Upper lobe of left lung (tissue), 6 donors: ENCODE data around the gene ENPP5. TPM values are rescaled to one million over a fixed set of nuclear protein-coding genes. Genes with fewer than 3 reads are reported as not detected.
A peak's percentile ranks its signal among the peaks of the same experiment; 100 is the strongest.
"Not testable (repeated sequence)": the region's sequence is repeated elsewhere in the genome, so short reads cannot be mapped to it uniquely, and the experiment has no call there.

Source experiments
- ATAC-seq, 2 donors: fragments of 200-7000 bp; cut with Tn5 transposase; one replicate each; pipeline ENCODE4 v1.9.1; 2022; ENCODE audit warnings: mild to moderate bottlenecking in 2 of 2, moderate library complexity in 2 of 2; ENCODE audit not compliant: low FRiP score in 2 of 2
- DNase-seq, 2 donors: peaks; one replicate each; pipeline ENCODE4 v3.0.0-alpha.2; 2019 to 2020
- H3K27ac ChIP-seq, 4 donors: fragments of 200-600 bp; sonication (generic); one replicate each; pipeline ENCODE4 v1.5.1; 2016 to 2019
- H3K27me3 ChIP-seq, 4 donors: fragments of 200-600 bp; sonication (generic); one replicate each; pipeline ENCODE4 v1.5.1; 2017 to 2019
- H3K36me3 ChIP-seq, 4 donors: fragments of 200-600 bp; sonication (generic); one replicate each; pipeline ENCODE4 v1.5.1; 2016 to 2019
- H3K4me1 ChIP-seq, 4 donors: fragments of 200-600 bp; sonication (generic); one replicate each; pipeline ENCODE4 v1.5.1; 2018 to 2019
- H3K4me3 ChIP-seq, 4 donors: fragments of 200-600 bp; sonication (generic); one replicate each; pipeline ENCODE4 v1.5.1; 2017 to 2019; ENCODE audit warnings: mild to moderate bottlenecking in 2 of 4, moderate library complexity in 1 of 4
- H3K9me3 ChIP-seq, 4 donors: fragments of 200-600 bp; sonication (generic); one replicate each; pipeline ENCODE4 v1.5.1; 2018 to 2019
- CTCF ChIP-seq, 6 experiments: fragments of 450-650 bp in 4 of 6; fragments of 200-600 bp in 2 of 6; sonication (generic) in 2 of 6; IDR thresholded peaks; one replicate each; pipeline ENCODE4 v1.5.1; 2016 to 2019; ENCODE audit warnings: antibody characterized with exemption in 6 of 6
- EP300 ChIP-seq, 4 donors: sonication (generic); formaldehyde crosslinking; IDR thresholded peaks; one replicate each; pipeline ENCODE4 v1.5.1; 2017; ENCODE audit warnings: antibody characterized with exemption in 4 of 4, control low read depth in 2 of 4
- POLR2A ChIP-seq, 4 donors: fragments of 450-650 bp; IDR thresholded peaks; one replicate each; pipeline ENCODE4 v1.5.1; 2016 to 2017; ENCODE audit warnings: antibody characterized with exemption in 4 of 4, mild to moderate bottlenecking in 2 of 4
- POLR2AphosphoS5 ChIP-seq, 2 donors: sonication (generic); formaldehyde crosslinking; IDR thresholded peaks; one replicate each; pipeline ENCODE4 v1.5.1; 2017; ENCODE audit warnings: antibody characterized with exemption in 2 of 2
- WGBS, 2 donors: methylation state at CpG; one replicate each; pipeline ENCODE4 v1.1.5; 2017 to 2018; 5-methylcytosine and 5-hydroxymethylcytosine counted together
- total RNA-seq, 6 donors: library from RNA; depleted of rRNA in 4 of 6; stranded (reverse); fragments of >200 nt in 4 of 6; gene quantifications; one replicate each; pipeline versions ENCODE4 v1.1.0 to v1.2.1, GENCODE V29; 2016 to 2021
- donor health status: DM: no; HTN: no; CAD: no; lungs with moderate emphysema.
- donor health status: DM: no; HTN: yes; CAD: no; lungs with severe emphysema.

ENPP5 gene
- total RNA-seq, 6 donors from 2014 or later: 2.7 to 21.0 (median 7.8) TPM

GRCh38 chr6:46128476-46128875 lies 42.3 kb downstream of the ENPP5 start:
- DNase-seq (no peak), ATAC-seq (no peak)
- H3K9me3 ChIP-seq: no peaks in the 10 kb centered on the region
- WGBS, 2 donors: 68 to 69% methylated on average over 3 of the region's 3 CpGs
- peaks cover 16 to 30% (median 22%) of the 10 kb centered on the region in 4 donors for H3K4me1 ChIP-seq
- peak overlapping the region in 1 of 4 donors; percentile 27 for H3K27ac ChIP-seq
- H3K4me3 ChIP-seq: peak overlapping the region in 2 of 4 donors; percentile 66 to 93
- TF ChIP-seq EP300 (IDR thresholded peaks at IDR 0.05) (no peak), POLR2A (IDR thresholded peaks at IDR 0.05) (no peak), CTCF (IDR thresholded peaks at IDR 0.05) (no peak), POLR2AphosphoS5 (IDR thresholded peaks at IDR 0.05) (no peak)
- H3K27me3 ChIP-seq: no peaks in the 10 kb centered on the region
- no peaks in the 10 kb centered on the region for H3K36me3 ChIP-seq

- not testable (repeated sequence) for H3K27ac ChIP-seq, H3K9me3 ChIP-seq, H3K4me1 ChIP-seq, ATAC-seq, H3K27me3 ChIP-seq, H3K4me3 ChIP-seq, H3K36me3 ChIP-seq, DNase-seq
- 75 to 81% methylated on average over 5 of the region's 5 CpGs for WGBS, 2 donors
These were observed 51.1 kb downstream of the ENPP5 start for GRCh38 chr6:46119679-46120078.

- H3K27me3 ChIP-seq: no peaks in the 10 kb centered on the region
- ATAC-seq (no peak), DNase-seq (no peak)
- no peak overlapping the region for H3K4me3 ChIP-seq
- 93 to 94% methylated on average over 3 of the region's 3 CpGs for WGBS, 2 donors
- H3K4me1 ChIP-seq: no peaks in the 10 kb centered on the region
- no peaks in the 10 kb centered on the region for H3K9me3 ChIP-seq
- TF ChIP-seq POLR2AphosphoS5 (IDR thresholded peaks at IDR 0.05): no peak
- no peak for TF ChIP-seq POLR2A (IDR thresholded peaks at IDR 0.05)
- no peak for TF ChIP-seq CTCF (IDR thresholded peaks at IDR 0.05)
- H3K36me3 ChIP-seq: no peaks in the 10 kb centered on the region
- H3K27ac ChIP-seq: no peak overlapping the region
These were observed 51.9 kb downstream of the ENPP5 start for GRCh38 chr6:46118836-46119235.

- no peaks in the 10 kb centered on the region for H3K9me3 ChIP-seq
- H3K4me3 ChIP-seq: no peak overlapping the region
- no peaks in the 10 kb centered on the region for H3K27me3 ChIP-seq
- no peak for TF ChIP-seq POLR2A (IDR thresholded peaks at IDR 0.05)
- no peak for TF ChIP-seq CTCF (IDR thresholded peaks at IDR 0.05)
- TF ChIP-seq POLR2AphosphoS5 (IDR thresholded peaks at IDR 0.05): no peak
- no peak for TF ChIP-seq EP300 (IDR thresholded peaks at IDR 0.05)
- H3K27ac ChIP-seq: no peak overlapping the region
- no peaks in the 10 kb centered on the region for H3K36me3 ChIP-seq
- DNase-seq (no peak), ATAC-seq (no peak)
- H3K4me1 ChIP-seq: no peaks in the 10 kb centered on the region
- 94 to 95% methylated on average over 1 of the region's 1 CpG for WGBS, 2 donors
These were observed 52.6 kb downstream of the ENPP5 start for GRCh38 chr6:46118157-46118556.

GRCh38 chr6:46116289-46116688 lies 54.5 kb downstream of the ENPP5 start:
- Histone ChIP-seq H3K27me3 (no peaks in the 10 kb centered on the region), H3K4me1 (no peaks in the 10 kb centered on the region), H3K27ac (no peak overlapping the region), H3K9me3 (no peaks in the 10 kb centered on the region), H3K4me3 (no peak overlapping the region), H3K36me3 (no peaks in the 10 kb centered on the region)
- no peak for DNase-seq
- 87 to 91% methylated on average over 2 of the region's 2 CpGs for WGBS, 2 donors
- TF ChIP-seq POLR2A (IDR thresholded peaks at IDR 0.05): no peak
- no peak for TF ChIP-seq POLR2AphosphoS5 (IDR thresholded peaks at IDR 0.05)
- ATAC-seq: no peak

GRCh38 chr6:46115634-46116033 lies 55.1 kb downstream of the ENPP5 start:
- H3K9me3 ChIP-seq: no peaks in the 10 kb centered on the region
- no peak for ATAC-seq
- no peak overlapping the region for H3K4me3 ChIP-seq
- TF ChIP-seq POLR2AphosphoS5 (IDR thresholded peaks at IDR 0.05) (no peak), EP300 (IDR thresholded peaks at IDR 0.05) (no peak), POLR2A (IDR thresholded peaks at IDR 0.05) (no peak), CTCF (IDR thresholded peaks at IDR 0.05) (no peak)
- no peaks in the 10 kb centered on the region for H3K27me3 ChIP-seq
- 97 to 100% methylated on average over 1 of the region's 1 CpG for WGBS, 2 donors
- no peak overlapping the region for H3K27ac ChIP-seq
- H3K36me3 ChIP-seq: no peaks in the 10 kb centered on the region
- no peak for DNase-seq
- H3K4me1 ChIP-seq: no peaks in the 10 kb centered on the region
